ENCODE results near the gene BLZF1.

The BLZF1 gene

GRCh38 chr1:169421309-169421708 lies 53.3 kb downstream of the BLZF1 start:
- H3K4me3 ChIP-seq (ENCODE audit: low read length) = no peak overlapping the region
- DNase-seq (ENCODE audit: low read depth) = no peak
- no peak for TF ChIP-seq CTCF (IDR thresholded peaks at IDR 0.05; ENCODE audit: insufficient read depth, low read depth, low read length, missing control alignments)

DNA sequence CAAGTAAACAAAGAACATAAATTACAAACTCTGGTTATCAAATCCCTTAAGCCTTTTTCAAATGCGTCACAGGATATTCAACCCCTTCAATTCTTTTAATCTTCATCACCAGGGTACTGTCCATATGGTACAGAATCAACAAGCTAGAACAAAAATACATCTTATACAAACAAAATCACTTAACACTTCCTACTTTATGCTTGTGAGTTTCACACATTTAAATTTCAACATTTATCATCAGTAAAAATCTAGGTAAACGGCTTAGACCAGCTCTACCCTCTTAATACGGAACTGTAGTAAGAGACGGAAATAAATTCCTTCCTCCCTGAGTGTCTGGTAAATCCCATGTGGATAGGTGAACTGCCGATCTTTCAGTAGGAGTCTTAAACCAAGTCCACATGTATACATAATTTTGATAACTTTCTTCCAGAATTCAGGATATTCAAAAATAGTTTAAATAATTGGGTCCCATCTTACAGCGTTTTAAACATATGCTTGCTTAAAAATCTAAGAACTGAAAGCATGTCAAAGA lies 58.2 kb downstream of the BLZF1 start:
- peak overlapping the region; percentile 2 for H3K4me3 ChIP-seq (ENCODE audit: low read length)
- peak; percentile 14 for DNase-seq (ENCODE audit: low read depth)
- TF ChIP-seq CTCF (IDR thresholded peaks at IDR 0.05; ENCODE audit: insufficient read depth, low read depth, low read length, missing control alignments) = no peak

DNA sequence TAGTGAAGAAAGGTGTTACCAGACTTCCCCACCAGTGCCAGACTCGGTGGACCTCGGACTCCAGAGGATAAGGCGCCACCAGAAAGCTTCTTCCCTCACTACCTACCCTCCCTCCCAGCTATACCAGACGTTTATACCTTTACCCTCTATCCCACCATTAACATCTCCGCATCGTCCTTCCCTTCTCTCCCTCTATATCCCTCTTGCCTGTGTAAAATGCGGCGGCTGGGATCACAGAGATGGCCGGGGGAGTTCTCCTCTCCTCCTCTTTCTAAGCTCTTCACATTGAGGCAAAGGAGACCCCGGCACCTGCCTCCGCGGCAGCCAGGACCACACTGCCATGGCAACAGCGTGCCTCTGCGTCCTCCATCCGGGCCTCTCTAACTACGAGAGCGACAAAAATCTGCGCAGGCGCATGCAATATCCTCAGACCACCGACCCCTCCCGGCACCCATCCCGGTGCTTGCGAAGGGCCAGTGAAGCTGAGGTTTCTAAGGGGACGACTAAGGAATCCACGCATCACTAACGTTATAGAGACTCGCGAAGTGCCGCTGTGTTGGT lies 59.2 kb downstream of the BLZF1 start, which contains the start of gene CCDC181:
TSS of gene CCDC181 (minus strand) at position 394 of the 561 bp plus-strand sequence. CDS start 2,547 bp downstream, outside the sequence.
- DNase-seq (ENCODE audit: low read depth) = peak; percentile 7
- H3K4me3 ChIP-seq (ENCODE audit: low read length) = peak within 1 kb of the TSS; percentile 50
- TF ChIP-seq CTCF (IDR thresholded peaks at IDR 0.05; ENCODE audit: insufficient read depth, low read depth, low read length, missing control alignments) = no peak

Data from epithelial cell of esophagus (primary cell).